GM18868 (cell line): ENCODE data around the gene NUP58.

Experiments
- ATAC-seq: cut with Tn5 transposase; IDR thresholded peaks from one replicate; pipeline ENCODE4 v1.9.1; 2021; ENCODE audit warnings: mild to moderate bottlenecking, moderate library complexity; ENCODE audit not compliant: unreplicated experiment

The NUP58 gene

DNA sequence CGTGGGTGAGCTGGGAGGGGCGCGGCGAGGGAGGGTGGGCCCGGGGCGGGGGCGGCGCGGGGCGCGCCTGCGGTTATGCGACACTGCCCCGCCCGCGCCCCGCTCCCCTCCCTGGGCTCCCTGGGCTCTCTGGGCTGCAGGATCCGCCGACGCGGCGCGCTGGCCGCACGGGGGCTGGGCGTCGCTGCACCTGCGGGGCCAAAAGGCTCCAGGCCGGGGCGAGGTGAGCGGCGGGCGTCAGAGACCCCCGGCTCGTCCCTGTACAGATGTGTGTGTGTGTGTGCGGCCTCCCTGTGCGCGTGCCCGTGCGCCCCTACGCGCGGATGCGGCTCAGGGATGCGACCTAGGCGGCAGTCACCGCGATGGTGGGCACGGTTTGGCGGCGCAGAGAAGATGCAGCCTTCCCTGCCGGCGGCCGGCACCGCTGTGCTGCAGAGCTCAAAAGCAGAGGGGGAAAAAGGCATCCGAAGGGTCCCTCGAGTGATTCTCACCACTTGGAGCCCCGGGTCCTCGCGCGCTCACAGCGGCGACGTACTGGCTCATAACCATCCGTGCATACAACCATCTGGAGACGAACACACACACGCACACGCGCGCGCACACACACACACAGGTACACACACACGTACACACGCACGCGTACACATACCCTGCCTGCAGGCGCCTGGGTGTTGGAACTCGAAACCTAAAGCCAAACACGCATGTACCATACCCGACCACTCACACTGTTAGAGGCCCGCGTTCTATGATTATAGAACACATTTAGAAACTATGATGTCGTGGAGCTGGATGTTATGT lies 71.1 kb downstream of the NUP58 start:
- no peak for ATAC-seq

DNA sequence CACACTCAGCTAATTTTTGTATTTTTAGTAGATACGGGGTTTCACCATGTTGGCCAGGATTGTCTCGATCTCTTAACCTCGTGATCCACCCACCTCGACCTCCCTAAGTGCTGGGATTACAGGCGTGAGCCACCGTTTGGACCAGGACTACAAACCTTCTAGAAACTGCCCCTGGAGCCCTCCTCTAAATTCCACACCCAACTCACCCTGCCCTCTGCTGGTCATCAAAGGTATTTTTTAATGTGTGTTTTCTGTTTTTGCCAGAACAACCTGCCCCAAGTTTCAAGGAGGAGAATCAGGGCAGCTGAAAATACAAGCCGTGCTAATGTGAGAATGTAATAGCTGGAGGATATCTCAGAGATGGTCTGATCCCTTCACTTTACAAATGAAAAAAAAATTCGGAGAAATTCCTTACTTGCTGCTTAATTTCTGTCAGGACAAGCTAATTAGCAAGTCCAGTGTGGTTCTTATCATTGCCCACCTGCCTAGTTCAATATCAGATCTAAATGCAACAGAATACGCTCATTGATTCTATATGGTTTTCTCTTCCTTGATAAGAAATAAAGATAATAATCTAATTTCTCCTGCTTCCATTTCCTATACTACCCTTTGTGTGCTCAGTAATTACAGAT lies 74.4 kb downstream of the NUP58 start:
- ATAC-seq, result no peak

DNA sequence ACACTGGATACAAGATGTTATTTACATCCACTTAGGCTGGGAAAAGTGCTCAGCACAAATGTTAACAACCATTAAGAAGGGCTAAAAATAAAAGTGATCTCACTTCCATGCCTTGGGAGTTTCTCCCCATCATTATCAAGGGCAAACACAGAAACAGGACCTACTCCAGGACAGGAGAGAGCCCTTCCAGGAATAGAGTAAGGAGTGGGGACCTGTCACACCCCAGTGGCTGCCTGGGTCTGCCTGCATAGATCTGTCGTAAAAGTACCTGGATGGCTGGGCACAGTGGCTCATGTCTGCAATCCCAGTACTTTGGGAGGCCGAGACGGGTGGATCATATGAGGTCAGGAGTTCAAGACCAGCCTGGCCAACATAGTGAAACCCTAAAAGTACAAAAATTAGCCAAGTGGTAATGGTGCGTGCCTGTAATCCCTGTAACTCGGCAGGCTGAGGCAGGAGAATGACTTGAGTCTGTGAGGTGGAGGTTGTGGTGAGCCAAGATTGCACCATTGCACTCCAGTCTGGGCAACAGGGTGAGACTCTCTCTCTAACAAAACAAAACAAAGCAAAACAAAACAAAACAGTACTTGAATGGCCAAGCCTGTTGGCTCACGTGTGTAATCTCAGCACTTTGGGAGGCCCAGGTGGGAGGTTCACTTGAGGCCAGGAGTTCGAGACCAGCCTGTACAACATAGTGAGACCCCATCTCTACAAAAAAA lies 76.0 kb downstream of the NUP58 start:
- ATAC-seq, result no peak

DNA sequence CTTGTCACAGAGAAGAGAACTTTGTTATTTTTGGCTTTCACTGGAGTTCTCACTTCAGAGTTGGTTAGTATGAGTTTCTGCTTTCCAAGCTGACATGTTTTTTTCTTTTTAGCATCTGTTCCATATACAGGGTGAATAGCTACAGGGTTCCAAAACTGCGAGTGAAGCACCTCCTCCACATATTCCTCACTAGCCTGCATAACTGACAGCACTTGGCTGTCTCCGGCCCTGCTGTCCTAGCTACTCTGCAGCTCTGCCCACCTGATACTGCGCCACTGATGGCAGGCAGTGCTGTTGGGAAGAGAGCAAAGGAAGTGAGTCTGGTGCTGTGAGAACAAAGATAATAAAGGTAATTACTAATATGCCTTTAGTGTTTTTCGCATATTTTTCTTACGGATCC lies 77.1 kb downstream of the NUP58 start:
- no peak for ATAC-seq

DNA sequence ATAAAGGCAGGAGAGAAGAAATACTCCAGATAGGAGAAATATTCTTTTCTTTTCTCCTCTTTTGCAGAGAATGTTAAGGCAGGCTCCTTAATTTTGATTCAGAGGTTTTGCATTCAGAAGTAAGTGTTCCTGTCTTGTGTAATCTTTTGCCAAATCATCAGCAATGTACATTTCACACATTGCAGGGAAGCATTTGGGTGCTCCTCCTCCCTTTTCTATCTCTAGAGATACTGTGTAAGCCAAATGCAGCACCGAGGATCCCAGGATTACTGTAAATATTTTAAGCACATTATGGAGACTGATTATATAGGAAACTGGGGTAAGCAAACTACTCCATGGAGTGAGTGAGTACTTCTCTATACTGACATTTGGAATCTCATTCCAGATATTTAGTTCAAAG lies 77.6 kb downstream of the NUP58 start:
- no peak for ATAC-seq

DNA sequence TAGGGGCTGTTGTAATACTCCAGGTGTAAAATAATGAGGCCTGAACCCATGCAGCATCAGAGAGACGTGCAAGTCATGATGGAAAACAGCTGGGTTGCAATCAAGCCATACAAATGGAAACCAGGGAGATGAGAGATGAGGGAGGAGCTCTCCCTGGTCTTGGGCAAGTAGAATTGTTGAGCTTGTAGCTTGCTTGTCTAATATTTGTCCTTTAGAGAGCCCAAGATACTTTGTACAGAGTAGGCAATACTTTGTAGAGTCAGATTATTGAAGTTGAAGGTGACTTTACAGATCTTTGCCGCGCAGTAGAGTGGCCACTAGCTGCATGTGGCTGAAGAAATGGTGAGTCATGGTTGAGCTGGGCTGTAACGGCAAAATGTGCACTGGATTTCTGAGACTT lies 78.7 kb downstream of the NUP58 start:
- ATAC-seq, result no peak

DNA sequence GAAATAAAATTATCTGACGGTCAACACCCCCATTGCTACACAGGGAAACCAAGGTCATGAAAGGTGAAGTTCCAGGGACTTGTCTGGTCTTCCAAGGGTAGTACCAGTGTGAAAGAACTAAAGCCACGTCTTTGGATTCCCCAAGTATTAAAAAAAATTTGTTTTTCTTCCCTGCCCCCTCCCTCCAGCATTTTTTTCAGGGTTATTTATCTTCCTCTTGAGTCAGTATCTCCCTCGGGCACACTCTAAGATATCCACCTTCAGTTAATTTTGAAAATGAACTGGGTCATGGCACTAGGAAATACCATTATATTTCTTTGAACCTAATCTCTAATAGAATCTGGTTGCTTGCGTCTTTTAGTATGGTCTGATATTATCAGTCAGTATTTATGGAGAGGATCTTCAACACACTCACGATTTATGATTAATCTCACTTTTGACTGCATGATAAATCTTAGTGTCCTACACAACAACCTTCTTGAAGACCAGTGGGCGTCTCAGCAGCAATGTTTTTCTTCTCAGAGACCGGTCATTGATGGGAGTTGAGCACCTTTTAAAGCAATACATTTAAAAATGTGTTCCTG lies 79.4 kb downstream of the NUP58 start:
- ATAC-seq, result no peak

DNA sequence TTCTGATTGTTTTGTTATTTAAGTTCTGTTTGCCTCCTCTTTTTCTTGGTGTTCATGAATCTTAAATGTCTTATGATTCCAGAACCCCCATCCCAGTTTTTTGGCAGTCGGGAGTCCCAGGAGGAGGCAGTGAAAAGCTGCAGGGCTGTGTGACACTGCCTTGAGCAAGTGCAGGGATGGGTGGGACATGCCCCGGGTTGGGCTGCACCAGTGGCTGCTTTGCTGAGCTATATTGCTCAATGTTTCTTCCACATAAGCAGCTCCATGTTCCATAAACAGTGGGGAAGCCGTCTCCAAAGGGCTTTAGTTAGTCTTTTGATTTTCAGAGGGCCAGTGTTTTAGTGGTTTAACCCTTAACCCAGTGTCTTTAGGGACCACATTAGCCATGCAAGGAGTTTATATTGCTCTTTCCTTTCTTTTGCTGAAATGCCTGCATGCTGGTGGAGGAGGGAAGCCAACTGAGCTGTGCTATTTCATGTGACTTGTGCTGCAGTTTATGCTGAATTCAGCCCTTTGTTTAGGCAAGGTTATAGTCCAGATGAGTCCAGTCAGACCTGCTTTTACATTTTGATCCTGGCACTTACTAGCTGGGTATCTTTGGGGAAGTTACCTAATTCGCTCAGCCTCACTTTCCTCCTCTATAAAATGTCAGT lies 83.5 kb downstream of the NUP58 start:
- ATAC-seq, result no peak

DNA sequence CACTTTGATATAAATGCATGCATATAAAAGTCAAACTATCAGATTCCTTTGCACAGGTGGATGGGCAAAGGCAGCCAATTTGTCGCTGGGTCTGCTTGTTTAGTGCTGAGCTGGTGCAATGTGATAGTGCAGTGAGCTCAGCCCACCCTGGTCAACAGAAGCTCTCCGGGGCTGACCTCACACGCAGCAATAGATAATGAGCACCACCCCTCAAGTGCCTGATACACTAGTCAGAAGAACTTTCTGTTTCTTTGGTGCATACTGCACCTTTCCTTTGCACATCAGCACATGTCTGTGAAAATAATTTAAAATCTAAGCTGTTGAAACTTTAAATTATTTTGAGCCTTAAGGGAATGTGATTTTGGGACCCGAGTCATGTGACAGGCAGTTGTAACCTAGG lies 90.5 kb downstream of the NUP58 start:
- ATAC-seq, result no peak
